Chondrocyte (in vitro differentiated cells): ENCODE data around the gene GCNA. TPM values are rescaled to one million over a fixed set of nuclear protein-coding genes. Genes with fewer than 3 reads are reported as not detected.
A peak's percentile ranks its signal among the peaks of the same experiment; 100 is the strongest.
"Not testable (repeated sequence)": the region's sequence is repeated elsewhere in the genome, so short reads cannot be mapped to it uniquely, and the experiment has no call there.

Experiments
- DNase-seq: peaks from one replicate; pipeline ENCODE4 v3.0.0; 2021; ENCODE audit warnings: mixed read lengths, low spot score
- H3K27ac Mint-ChIP-seq: one replicate; pipeline ENCODE4 v1.8.0; 2021; ENCODE audit warnings: mild to moderate bottlenecking, moderate library complexity, mixed read lengths; ENCODE audit not compliant: unreplicated experiment
- H3K27me3 Mint-ChIP-seq: 2 replicates; pipeline ENCODE4 v1.8.0; 2021; ENCODE audit warnings: low read depth, mixed read lengths
- H3K36me3 Mint-ChIP-seq: 2 replicates; pipeline ENCODE4 v1.8.0; 2021; ENCODE audit warnings: low read depth, mixed read lengths
- H3K4me1 Mint-ChIP-seq: 2 replicates; pipeline ENCODE4 v1.8.0; 2021; ENCODE audit warnings: low read depth, mild to moderate bottlenecking, mixed read lengths
- H3K4me3 Mint-ChIP-seq: one replicate; pipeline ENCODE4 v1.8.0; 2021; ENCODE audit warnings: mild to moderate bottlenecking, moderate library complexity, mixed read lengths; ENCODE audit not compliant: unreplicated experiment
- H3K9me3 Mint-ChIP-seq: 2 replicates; pipeline ENCODE4 v1.8.0; 2021; ENCODE audit warnings: low read depth, mixed read lengths
- CTCF ChIP-seq: fragments of 200-600 bp; sonication (generic); IDR thresholded peaks from 2 replicates; pipeline ENCODE4 v1.5.0; 2021; ENCODE audit warnings: antibody characterized with exemption, mild to moderate bottlenecking, moderate library complexity
- total RNA-seq: library from RNA; stranded (reverse); gene quantifications from 3 replicates; pipeline ENCODE4 v1.2.1, GENCODE V29; 2021

The GCNA gene
- total RNA-seq, 1 donor from 2014 or later: 3.2 TPM

GRCh38 chrX:71577682-71578081 is 555 bp upstream of the GCNA start:
- no peak overlapping the region for H3K4me3 Mint-ChIP-seq
- no peak for TF ChIP-seq CTCF
- no peaks in the 10 kb centered on the region for H3K9me3 Mint-ChIP-seq
- H3K27ac Mint-ChIP-seq: no peak overlapping the region
- peaks cover 14% of the 10 kb centered on the region for H3K36me3 Mint-ChIP-seq
- H3K4me1 Mint-ChIP-seq: peaks cover 13% of the 10 kb centered on the region
- no peak for DNase-seq
- no peaks in the 10 kb centered on the region for H3K27me3 Mint-ChIP-seq

- Mint-ChIP-seq H3K27me3 (no peaks in the 10 kb centered on the region), H3K36me3 (peaks cover 12% of the 10 kb centered on the region), H3K27ac (peak overlapping the region; percentile 61), H3K9me3 (no peaks in the 10 kb centered on the region), H3K4me3 (no peak overlapping the region), H3K4me1 (peaks cover under 1% of the 10 kb centered on the region)
- no peak for TF ChIP-seq CTCF
- DNase-seq: no peak
Observed at GRCh38 chrX:71579136-71579989, 1.1 kb downstream of the GCNA start.

DNA sequence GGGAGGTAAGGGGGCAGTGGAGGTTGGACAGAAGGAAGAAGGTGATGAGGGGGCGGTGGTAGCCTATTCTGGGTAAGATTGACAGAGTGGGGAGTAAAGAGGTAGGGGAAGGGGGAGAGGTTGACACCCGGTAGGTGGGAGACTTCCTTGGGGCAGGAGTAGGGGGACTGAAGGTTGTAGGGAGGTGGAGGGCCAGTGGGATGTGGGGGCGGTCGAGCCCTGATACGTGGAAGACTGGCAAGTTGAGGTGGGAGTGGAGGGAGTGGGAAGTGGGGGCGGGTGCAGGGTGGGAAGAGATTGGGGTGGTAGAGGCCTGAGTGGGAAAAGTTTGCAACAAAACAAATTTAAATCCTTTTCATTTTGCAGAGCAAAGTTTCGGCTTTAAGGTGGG is 1.7 kb downstream of the GCNA start:
- Mint-ChIP-seq H3K9me3 (no peaks in the 10 kb centered on the region), H3K27ac (peak overlapping the region; percentile 61), H3K4me1 (no peaks in the 10 kb centered on the region), H3K36me3 (peaks cover 12% of the 10 kb centered on the region), H3K27me3 (no peaks in the 10 kb centered on the region), H3K4me3 (no peak overlapping the region)
- no peak for TF ChIP-seq CTCF
- DNase-seq: no peak

DNA sequence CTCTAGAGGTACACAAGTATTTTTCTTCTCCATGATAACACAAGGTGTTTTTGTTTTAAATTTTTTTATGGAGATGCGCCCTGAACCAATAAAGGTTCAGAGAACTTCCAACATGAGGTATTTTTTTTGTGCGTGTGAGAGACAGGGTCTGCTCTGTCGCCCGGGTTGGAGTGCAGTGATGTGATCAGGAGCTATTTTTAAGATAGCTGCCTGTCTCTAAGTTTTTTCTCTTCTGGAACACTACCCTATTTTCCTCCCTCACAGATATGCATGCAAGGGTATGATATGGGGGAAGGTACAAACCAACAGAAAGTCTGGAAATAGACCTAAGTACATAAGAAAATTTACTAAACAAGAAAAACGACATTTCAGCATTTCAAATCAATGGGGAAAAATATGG is 3.0 kb downstream of the GCNA start:
- DNase-seq: no peak
- Mint-ChIP-seq H3K36me3 (peaks cover 11% of the 10 kb centered on the region), H3K27ac (peak overlapping the region; percentile 2), H3K27me3 (no peaks in the 10 kb centered on the region), H3K4me3 (no peak overlapping the region), H3K9me3 (peaks cover 5% of the 10 kb centered on the region), H3K4me1 (no peaks in the 10 kb centered on the region)
- no peak for TF ChIP-seq CTCF

- H3K9me3 Mint-ChIP-seq: peaks cover 6% of the 10 kb centered on the region
- H3K27me3 Mint-ChIP-seq: no peaks in the 10 kb centered on the region
- DNase-seq: no peak
- H3K4me3 Mint-ChIP-seq: no peak overlapping the region
- TF ChIP-seq CTCF: no peak
- H3K4me1 Mint-ChIP-seq: no peaks in the 10 kb centered on the region
- H3K27ac Mint-ChIP-seq: no peak overlapping the region
- H3K36me3 Mint-ChIP-seq: peaks cover 2% of the 10 kb centered on the region
Observed at GRCh38 chrX:71586929-71587328, 8.7 kb downstream of the GCNA start.

- H3K4me1 Mint-ChIP-seq, H3K27me3 Mint-ChIP-seq, DNase-seq, H3K9me3 Mint-ChIP-seq, H3K27ac Mint-ChIP-seq, H3K4me3 Mint-ChIP-seq: not testable (repeated sequence)
- H3K36me3 Mint-ChIP-seq: peaks cover 12% of the 10 kb centered on the region
Observed at GRCh38 chrX:71593210-71593609, 15.0 kb downstream of the GCNA start.
